RCC 7860 (cell line): Measurements from ENCODE around the gene KCNH1.

Experiments used
- DNase-seq: peaks from one replicate; pipeline ENCODE4 v3.0.0-alpha.2; 2015; ENCODE audit warnings: low spot score
- FAIRE-seq: peaks from 2 replicates; lab custom pipeline; 2012; peaks lifted over from hg19 to GRCh38; lab: Jason Lieb, UNC

The KCNH1 gene

GRCh38 chr1:210657806-210658205, 476.1 kb downstream of the KCNH1 start:
- FAIRE-seq (no peak), DNase-seq (no peak)

GRCh38 chr1:210655511-210655910, 478.4 kb downstream of the KCNH1 start:
- no peak for FAIRE-seq

GRCh38 chr1:210654176-210654981, 479.6 kb downstream of the KCNH1 start:
- DNase-seq: no peak
- FAIRE-seq: no peak

More at GRCh38 chr1:210655511-210655910, 478.4 kb downstream of the KCNH1 start:
- DNase-seq: peak; percentile 34

- FAIRE-seq (no peak), DNase-seq (no peak)
These were observed 480.2 kb downstream of the KCNH1 start for GRCh38 chr1:210653771-210654170.

- FAIRE-seq (no peak), DNase-seq (no peak)
These were observed 481.5 kb downstream of the KCNH1 start for GRCh38 chr1:210652329-210652954.

- no peak for FAIRE-seq
- no peak for DNase-seq
These were observed 483.5 kb downstream of the KCNH1 start for GRCh38 chr1:210650403-210650802.

GRCh38 chr1:210648588-210649269, 485.2 kb downstream of the KCNH1 start:
- DNase-seq (no peak), FAIRE-seq (no peak)

GRCh38 chr1:210647406-210648333, 486.3 kb downstream of the KCNH1 start:
- DNase-seq (peak; percentile 48), FAIRE-seq (peak; percentile 61)

- FAIRE-seq (no peak), DNase-seq (no peak)
These were observed 487.7 kb downstream of the KCNH1 start for GRCh38 chr1:210646258-210646616.

- no peak for FAIRE-seq
- no peak for DNase-seq
These were observed 488.2 kb downstream of the KCNH1 start for GRCh38 chr1:210645582-210646257.

- FAIRE-seq: no peak
- no peak for DNase-seq
These were observed 492.4 kb downstream of the KCNH1 start for GRCh38 chr1:210641582-210641981.

GRCh38 chr1:210635108-210635507, 498.8 kb downstream of the KCNH1 start:
- FAIRE-seq: no peak
- no peak for DNase-seq

GRCh38 chr1:210633636-210634035, 500.3 kb downstream of the KCNH1 start:
- DNase-seq: no peak
- no peak for FAIRE-seq

- FAIRE-seq (no peak), DNase-seq (no peak)
These were observed 500.8 kb downstream of the KCNH1 start for GRCh38 chr1:210633140-210633539.

GRCh38 chr1:210631399-210631798, 502.5 kb downstream of the KCNH1 start:
- no peak for FAIRE-seq
- DNase-seq: no peak

- FAIRE-seq (no peak), DNase-seq (no peak)
These were observed 504.7 kb downstream of the KCNH1 start for GRCh38 chr1:210629276-210629675.

GRCh38 chr1:210627755-210628154, 506.2 kb downstream of the KCNH1 start:
- DNase-seq: no peak
- FAIRE-seq: no peak
